ENCODE results near the gene CDC20B.
"Not testable (repeated sequence)": the region's sequence is repeated elsewhere in the genome, so short reads cannot be mapped to it uniquely, and the experiment has no call there.

The CDC20B gene

DNA sequence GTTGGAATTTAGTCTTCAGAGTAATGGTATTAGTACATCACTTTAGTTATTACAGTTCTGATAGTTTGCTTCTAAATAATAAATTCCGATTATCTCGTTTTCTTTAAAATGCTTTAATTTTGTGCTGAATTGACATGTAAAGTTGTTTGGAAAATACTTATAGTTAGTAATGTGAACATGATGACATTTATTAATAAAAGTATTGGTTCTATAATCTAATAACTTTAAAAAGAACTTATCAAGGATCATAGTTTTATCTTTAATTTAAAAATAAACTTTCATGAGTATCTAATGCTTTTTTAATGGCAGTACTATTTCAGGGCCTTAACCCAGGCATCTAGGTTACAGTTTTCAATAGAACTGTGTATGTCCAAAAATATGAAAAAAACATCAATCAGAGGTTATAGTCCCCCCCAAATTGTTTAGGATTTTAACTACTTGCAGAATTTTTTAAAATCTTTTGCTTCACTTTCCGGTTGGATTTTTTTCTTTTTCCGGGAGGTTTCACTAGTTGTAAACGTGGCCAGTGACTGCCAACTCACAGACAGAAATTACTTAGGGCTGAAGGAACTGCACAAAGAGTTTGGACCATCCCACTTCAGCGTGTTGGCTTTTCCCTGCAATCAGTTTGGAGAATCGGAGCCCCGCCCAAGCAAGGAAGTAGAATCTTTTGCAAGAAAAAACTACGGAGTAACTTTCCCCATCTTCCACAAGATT lies 12.3 kb downstream of the CDC20B start:
- no peak for DNase-seq

DNA sequence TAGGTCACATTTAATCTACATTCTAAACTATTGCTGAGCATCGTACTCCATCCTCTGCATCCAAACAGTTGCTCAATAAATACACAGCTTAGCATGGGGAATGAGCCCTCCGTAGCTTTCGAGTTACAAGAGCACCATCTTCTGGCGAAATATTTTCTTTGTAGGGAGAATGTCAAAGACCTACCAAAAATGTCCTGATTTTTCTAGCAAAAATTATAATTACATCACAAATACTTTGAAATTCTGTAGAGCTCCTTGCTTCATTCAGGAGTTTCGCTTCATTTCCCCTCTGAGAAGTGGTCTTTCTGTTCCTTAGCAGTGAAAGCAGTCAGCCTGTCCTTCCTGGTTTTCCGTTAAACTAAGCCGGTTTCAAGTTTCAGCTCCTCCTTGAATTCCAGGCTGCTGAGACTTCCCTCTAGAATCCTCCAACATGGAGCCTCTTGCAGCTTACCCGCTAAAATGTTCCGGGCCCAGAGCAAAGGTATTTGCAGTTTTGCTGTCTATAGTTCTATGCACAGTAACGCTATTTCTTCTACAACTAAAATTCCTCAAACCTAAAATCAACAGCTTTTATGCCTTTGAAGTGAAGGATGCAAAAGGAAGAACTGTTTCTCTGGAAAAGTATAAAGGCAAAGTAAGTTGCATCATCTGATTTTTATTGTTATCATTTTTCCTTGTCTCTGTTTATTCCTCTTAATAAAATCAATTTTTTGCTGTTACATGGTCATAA lies 13.0 kb downstream of the CDC20B start, which contains the start of gene GPX8:
GPX8 (plus strand) TSS at position 409 of the 730 bp plus-strand sequence; CDS start at position 431, 22 bp downstream.
- DNase-seq: peak; percentile 8 to 13

DNA sequence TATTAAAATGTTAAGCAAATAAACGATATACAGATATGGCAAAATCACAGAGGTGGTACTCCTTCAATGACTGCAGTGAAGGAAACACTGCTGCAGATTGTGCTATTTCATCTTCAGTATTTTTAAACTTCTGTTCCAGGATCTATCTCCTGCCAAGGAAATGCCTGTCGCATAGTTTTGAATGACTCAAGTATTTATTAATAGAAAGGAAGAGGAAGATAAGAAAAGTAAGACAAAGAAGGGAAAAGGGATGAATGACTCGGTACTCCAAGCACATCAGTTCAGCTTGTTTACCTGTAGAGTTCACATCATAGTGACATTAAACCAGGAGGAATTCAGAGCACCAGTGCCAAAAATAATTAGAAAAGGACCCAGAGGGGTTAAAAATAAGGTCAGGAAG lies 18.1 kb downstream of the CDC20B start:
- DNase-seq: no peak

DNA sequence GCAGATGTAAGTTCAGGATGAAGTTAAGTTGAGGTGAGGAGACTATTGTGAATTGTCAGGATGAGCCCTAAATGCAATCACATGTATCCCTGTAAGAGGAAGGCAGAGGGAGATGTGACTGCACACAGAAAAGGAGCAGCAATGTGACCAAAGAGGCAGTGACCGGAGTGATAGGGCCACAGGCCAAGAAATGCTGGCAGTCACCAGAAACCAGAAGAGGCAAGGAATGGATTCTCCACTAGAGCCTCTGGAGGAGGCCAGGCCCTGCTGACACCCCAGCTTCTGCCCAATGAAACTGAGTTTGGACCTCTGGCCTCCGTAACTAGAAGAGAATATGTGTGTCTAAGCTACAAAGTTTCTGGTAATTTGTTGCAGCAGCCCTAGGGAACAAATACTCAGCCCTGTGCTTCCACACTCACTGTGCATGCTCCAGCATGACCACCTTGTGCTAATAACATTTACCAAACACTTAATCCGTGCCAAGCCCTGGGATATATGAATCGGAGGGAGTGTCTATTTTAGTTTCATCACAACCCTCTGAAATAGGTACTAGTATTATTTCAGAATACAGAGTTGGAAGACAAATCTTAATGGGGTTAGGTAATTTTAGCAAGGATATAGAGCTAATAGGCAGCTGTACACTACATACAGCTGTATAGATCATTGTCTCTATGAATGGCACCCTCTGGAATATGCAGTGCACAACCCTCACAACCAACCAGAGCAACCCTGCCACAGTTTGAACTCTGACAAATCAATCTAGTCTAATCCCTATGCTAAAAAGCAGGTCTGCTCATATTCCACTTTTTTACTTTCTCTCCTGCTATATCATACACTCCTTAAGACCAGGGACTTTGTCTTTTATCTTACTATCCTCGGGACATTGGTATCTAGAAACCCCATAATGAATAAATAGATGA lies 20.8 kb downstream of the CDC20B start:
- no peak for DNase-seq

DNA sequence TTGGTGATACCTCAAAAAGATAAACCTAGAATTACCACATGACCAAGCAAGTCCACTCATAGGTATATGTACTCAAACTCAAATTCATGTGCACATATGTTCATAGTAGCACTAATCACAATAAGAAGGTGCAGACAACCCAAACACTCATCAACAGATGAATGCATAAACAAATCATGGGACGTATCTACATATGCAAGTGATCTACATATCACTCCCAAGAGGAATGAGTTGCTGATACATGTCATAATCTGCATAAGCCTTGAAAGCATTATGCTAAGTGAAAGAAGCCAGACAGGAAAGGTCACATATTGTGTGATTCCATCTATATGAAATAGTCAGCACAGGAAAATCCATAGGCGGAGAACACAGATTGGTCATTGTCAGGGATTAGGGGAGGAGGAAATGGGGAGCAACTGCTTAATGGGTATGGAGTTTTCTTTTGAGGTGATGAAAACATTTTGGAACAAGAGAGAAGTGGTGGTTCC lies 23.6 kb downstream of the CDC20B start:
- DNase-seq: no peak

DNA sequence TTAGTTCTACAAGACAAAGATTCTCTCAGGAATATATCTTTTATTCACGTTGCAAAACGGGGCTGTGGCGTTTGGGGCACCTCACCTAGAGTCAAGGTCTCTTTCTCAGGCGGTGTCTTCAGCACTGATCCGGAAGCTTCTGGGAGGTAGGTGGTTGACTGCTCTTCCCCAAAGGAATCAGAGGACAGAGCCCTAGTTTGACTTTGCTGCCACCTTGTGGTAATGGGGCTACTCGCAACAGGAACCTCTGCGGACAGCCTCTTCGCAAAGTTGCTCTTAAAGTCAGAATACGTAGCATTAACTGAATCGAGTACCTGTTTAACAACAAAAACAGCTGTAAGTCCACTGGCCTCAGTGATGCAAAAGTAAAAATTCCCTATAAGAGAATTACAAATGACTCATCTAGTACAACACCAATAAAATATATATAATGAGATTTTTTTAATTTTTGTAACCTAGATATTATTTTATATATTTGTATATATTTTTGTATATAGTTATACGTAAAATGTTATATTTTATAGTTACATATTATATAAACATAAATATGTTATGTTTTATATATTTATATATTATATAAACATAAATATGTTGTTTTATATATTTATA lies 26.3 kb downstream of the CDC20B start:
- DNase-seq: peak; percentile 63 to 76

DNA sequence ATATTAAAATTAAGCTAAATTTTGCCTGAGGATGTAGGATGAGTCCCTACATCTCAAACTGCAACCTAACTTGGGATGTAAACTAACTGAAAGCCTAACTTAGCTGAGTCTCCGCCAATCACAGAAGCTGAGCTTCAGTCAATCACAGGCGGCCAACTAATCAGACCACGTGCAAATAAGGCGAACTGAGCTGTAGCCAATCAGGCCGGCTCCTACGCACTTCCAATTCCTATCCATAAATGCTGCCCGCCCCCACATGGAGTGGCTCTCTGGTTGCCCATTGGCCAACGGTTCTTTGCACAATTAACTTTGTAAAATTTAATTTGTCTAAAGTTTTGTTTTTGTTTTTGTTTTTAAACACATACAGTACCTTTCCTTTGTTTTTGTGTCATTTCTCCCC lies 26.9 kb downstream of the CDC20B start:
- DNase-seq: no peak

DNA sequence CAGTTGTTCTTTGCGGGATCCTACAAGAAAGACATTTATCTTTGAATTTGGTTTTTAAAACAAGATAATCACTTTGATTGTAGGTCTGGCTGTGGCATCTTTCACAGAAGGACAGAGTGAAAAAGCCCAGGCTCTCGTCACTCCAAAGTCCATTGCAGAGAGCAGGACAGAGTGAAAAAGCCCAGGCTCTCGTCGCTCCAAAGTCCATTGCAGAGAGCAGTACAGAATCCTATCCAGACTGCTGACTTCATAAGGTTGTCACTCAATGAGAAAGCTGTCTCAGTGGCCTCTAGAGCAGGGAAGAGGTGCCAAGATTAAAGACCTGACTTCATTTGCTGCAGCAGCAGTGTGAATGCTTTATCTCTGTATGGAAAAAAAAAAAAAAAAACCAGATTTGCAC lies 29.4 kb downstream of the CDC20B start:
- DNase-seq: no peak

DNA sequence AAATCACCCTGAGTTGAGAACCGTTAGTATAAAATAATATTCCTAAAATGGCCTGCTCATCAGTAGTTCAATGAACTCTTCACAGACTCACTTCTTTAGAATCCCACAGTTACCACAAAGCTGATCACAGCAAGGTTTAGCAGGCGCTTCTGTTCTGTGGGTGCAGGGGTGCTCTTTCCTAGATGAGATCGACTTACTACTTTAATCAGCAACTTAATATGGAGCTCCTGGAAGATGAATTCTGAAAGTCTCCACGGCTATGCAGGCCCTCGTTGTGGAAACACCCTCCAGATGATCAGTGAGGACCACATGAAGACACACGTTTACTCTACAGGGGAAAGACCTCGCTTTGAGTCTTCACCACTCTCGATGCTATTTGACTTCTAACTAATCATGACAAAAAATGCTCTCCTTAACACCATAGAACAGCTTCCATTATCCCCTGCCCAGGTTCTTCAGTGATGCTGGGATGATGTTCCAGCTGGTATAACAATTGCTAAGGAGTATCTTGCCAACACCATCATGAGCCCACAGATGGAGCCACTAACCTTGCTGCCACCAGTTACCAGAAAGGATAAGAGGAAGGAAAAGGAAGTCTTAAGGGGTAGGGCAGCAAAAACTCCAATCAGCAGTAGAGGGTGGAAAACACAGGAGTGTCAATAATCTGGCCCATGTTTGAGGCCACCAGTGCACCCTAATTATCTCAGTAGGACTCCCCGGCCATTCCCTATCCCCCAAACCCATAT lies 30.9 kb downstream of the CDC20B start:
- no peak for DNase-seq

DNA sequence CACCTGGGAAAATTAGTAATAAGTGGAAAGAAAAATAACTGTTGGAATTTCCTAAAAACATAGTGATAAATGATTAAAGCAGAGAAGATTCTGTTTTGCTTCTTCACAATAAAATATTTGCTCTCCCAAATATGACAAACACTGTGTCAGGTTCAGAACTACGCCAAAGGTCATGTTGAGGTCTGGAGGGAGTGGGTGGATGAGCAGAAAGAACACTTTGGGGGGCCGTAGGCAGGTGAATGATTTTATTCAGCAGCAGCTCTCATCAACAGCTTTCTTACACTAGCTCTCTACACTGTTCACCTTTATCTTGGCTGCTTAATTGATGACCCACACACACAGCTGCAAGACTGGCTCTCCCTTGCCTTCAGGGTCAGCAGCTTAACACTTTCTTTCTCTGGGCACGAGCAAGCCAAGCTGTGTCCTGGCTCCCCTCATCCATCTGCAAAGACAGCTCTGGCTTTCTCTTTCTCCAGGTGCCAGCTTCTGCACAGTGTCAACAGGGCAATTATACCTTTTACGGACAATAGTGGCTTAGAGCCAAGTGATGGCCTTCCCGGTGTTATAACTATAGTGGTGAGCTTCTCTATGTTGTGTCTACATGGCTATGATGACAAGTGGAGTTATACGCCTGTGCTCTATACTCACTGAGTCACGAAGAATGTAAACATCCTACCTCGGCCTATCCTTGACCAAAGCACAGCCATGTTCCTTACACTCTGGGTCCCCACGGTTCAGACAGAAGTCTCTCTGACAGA lies 31.9 kb downstream of the CDC20B start:
- DNase-seq: peak; percentile 29 to 68

DNA sequence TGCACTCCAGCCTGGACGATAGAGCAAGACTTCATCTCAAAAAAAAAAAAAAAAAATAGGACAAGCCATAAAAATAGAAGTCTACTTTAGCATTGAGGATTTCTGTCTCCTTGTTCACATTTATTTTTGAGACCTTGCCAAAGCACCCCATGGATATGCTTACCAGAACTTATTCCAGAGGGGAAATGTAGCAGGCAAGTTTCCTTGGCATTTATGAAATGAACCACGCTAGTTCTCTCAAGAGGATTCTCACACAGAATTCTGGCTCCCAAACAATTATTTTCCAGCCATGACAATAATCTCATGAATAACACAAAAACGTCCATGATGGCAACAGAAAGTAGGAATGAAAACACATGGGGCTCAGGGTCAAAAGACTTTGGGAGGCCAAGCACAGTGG lies 36.5 kb downstream of the CDC20B start:
- no peak for DNase-seq

DNA sequence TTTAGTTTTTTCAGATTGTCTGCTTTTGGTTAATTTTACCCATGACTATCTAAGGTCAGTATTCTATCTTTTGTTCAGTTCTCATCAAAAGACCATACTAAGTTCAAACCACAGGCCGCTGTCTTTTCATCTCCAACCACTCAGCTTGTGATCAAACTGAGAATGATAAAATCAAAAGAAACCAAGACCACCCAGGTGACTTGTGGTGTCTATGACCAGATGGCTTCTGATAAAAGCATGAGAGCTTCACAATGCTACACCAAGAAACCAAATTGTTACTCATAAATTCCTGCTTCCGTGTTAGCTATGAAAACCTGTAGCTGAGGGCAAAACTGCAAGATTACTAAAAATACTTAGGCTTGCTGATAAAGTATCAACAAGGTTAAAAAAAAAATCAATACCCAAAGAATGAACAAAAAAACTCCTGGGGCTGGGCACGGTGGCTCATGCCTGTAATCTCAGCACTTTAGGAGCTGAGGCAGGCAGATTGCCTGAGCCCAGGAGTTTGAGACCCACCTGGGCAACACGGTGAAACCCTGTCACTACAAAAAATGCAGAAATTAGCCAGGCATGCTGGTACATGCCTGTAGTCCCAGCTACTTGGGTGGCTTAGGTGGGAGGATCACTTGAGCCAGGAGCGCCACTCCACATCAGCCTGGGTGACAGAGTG lies 38.8 kb downstream of the CDC20B start:
- DNase-seq: no peak

DNA sequence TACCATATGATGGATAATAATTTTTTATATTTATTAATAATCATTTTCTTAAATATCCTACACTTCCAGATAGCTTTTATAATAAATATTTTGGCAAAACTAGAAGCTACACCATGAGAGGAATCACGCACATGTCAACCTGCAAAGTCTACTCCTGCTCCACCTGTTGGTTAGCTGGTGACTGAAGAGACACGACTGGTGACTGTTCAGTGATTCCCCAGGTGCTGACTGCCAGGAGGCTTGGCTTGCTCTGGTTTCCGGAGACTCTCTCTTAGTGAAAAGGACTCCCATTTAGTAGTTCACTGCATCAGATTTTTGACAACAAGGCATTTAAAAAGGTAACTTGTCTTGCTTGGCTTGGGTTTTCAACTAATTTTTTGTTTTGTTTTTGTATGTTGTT lies 49.6 kb downstream of the CDC20B start:
- DNase-seq: no peak

DNA sequence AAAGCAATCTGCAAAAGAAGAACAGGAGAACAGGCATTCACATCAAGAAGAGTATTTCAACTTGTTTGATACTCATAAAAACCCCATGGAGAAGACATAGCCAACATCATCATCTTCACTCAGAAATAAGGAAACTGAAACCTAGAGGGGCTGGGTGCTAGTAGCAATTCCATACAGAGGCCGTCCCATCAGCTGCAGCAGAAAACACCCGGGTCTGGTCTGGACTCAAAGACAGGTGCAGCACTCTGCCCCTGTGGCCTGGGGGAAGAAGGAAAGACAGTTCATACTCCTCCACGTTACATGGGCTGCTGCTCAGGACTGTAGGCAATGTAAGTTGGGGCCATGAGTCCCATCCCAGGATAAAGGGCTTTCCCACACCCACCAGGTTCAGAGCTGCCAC lies 58.9 kb downstream of the CDC20B start:
- DNase-seq: no peak

DNA sequence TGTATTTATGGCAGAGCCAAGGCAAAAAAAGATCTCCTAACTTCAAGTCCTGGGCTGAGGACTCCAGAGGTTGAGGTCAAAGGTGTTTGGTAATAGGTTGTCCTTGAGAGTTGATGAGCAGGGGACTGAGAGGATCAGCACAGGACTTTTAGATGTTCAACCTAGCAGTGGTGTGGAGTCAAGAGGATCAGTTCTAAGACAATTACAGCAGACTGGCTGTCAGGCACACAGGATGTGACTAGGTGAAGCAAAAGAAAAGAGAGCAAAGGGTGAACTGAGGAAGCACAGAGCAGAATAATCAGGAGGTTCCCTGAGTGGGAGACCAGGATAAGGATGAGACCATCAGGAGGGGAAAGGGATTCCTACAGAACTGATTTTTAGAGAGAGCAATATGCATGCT lies 59.6 kb downstream of the CDC20B start:
- no peak for DNase-seq

DNA sequence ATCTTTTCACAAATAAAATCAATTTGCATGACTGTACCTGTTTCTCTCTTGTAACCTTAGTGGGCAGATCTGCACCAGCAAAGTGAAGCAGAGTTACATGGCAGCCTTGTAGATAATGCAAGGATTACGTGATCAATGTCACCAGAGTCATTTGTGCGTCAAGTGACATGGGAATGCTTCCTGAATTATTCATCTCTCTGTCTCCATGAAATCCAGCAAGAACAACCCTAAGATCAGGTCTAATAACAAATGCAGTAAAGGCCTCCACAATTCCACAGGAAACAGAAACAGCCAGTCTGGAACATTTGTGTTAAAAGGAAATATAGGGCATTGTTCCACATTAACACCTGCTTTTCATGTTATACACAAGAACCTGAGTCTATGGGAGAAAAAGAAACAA lies 62.8 kb downstream of the CDC20B start:
- no peak for DNase-seq

DNA sequence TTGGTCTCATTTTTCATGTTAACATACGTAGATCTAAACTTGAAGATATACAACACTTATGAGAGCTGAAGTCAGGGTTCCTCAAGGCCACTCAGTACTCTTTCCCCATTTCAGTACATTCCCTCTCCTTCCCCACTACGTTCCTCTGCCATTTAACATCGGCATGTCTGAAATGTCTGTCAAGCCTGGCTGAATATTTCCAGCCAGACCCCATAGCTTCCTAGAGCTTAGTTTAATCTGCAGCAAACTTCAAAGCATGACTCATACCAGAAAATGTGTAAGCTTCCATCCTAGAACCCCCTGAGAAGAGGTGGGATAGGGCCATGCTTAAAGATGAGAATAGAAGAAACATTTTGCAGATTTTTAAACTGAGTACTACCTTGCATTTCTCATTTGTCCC lies 64.3 kb downstream of the CDC20B start:
- no peak for DNase-seq

DNA sequence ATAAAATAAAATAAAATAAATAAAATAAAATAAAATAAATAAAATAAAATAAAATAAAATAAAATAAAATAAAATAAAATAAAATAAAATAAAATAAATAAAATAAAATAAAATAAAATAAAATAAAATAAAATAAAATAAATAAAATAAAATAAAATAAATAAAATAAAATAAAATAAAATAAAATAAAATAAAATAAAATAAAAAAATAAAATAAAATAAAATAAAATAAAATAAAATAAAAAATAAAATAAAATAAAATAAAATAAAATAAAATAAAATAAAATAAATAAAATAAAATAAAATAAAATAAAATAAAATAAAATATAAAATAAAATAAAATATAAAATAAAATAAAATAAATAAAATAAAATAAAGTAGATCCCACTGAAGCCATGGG lies 67.0 kb downstream of the CDC20B start:
- not testable (repeated sequence) for DNase-seq

DNA sequence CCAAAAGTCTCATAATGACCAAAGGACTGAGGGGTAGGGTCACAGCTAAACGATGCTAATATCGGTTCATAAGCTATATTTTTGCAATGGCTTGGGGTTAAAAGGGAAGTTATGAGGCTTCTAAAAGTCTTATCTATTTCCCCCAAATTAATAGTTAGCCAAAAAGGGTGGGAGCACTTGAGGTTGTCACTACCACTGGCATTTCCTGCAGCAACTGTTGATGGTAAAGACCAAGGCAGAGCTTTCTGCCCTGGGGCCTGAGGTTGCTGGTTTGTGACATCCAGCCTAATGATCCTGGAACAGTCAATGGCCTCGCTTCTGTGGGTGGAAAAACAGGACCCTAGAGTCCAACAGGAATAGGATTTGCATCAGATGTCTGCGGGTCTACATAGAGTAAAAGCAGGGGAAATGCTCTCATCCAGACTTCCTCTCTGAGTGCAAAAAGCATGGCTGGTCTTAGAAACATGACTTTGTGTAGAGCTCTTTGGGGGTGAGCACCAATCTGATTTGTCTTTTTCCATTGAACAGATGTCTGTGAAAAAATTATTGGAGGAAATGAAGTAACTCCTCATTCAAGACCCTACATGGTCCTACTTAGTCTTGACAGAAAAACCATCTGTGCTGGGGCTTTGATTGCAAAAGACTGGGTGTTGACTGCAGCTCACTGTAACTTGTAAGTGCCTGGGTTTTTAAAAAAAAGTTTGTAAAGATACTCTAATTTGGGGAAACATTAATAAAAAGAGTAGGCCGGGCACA lies 67.9 kb downstream of the CDC20B start:
- DNase-seq: no peak

All from NCI-H2081 (cell line).